ENCODE results near the gene CROCC2. TPM values are rescaled to one million over a fixed set of nuclear protein-coding genes. Genes with fewer than 3 reads are reported as not detected.

CROCC2 gene
- total and polyA plus RNA-seq, 5 donors from 2014 or later: not detected

- Histone ChIP-seq H3K9me3 (ENCODE audit: control insufficient read depth in 2 of 2, low read length in 2 of 2) (no peaks in the 10 kb centered on the region), H3K4me1 (ENCODE audit: control insufficient read depth, insufficient read depth, low read length, poor library complexity, severe bottlenecking) (no peaks in the 10 kb centered on the region), H3K36me3 (ENCODE audit: control insufficient read depth, insufficient read depth, low read length) (no peaks in the 10 kb centered on the region), H3K27me3 (ENCODE audit: control insufficient read depth, insufficient read depth, low read length) (no peaks in the 10 kb centered on the region), H3K4me3 (ENCODE audit: low read depth, low read length) (no peak overlapping the region), H3K27ac (ENCODE audit: insufficient read depth, low read length, poor library complexity, severe bottlenecking) (no peak overlapping the region)
- Mint-ChIP-seq H3K9me3 (no peaks in the 10 kb centered on the region), H3K4me3 (no peak overlapping the region), H3K27me3 (peaks cover 5% of the 10 kb centered on the region), H3K36me3 (no peaks in the 10 kb centered on the region), H3K27ac (no peak overlapping the region), H3K4me1 (no peaks in the 10 kb centered on the region)
- no peak for DNase-seq
- peak in 1 of 2 donors; percentile 13 for ATAC-seq (ENCODE audit: low read depth in 2 of 2)
Measured at GRCh38 chr2:240921311-240921994, 15.3 kb downstream of the CROCC2 start.

DNA sequence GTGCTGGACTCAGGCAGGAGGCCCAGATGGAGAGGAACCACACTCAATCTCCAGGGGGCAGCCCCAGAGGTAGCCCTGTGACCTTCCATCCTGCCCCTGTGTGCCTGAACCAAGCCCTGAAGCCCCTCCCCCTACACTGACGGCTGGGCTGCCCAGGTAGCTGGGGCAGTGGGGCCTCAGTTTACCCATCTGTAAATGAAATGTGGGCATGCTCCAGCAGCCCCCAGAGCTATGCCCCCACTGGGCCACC is 15.8 kb downstream of the CROCC2 start:
- no peak for ATAC-seq (ENCODE audit: low read depth in 2 of 2)
- H3K4me1 Mint-ChIP-seq: no peaks in the 10 kb centered on the region

DNA sequence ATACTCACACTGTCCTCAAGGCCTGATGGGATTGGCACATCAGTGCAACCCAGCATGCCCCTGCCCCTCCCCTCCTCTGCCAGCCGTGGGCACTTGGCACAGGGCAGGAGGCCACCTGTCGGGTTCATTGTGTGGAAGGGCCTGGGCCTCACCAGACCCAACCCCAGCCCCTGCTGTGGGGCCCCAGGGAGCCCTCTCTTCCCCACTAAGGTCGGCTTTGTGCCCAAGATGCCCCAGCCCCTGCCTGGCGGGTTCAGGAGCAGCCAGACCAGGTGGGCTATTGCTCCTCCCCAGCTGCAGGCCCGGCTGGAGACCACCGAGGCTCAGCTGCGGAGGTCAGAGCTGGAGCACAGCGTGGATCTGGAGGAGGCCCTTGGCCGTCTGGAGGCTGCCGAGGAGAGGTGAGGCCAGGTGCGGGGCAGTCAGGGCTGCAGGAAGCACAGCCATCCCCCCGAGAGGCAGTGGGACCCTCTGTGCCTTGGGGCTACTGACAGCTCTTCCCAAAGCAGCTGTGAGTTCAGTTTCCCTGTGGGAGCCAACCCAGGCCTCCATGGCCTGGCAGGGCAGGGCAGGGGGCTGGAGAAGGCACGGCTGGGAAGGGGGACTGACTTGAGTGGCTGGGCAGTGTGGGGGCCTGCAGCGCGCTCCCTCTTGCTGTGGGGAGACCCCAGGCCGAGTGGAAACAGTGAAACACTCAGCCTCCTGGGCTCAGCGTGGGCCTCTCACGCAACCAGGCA is 16.3 kb downstream of the CROCC2 start:
- Histone ChIP-seq H3K4me3 (ENCODE audit: low read depth, low read length) (no peak overlapping the region), H3K9me3 (ENCODE audit: control insufficient read depth in 2 of 2, low read length in 2 of 2) (no peaks in the 10 kb centered on the region), H3K4me1 (ENCODE audit: control insufficient read depth, insufficient read depth, low read length, poor library complexity, severe bottlenecking) (no peaks in the 10 kb centered on the region), H3K36me3 (ENCODE audit: control insufficient read depth, insufficient read depth, low read length) (no peaks in the 10 kb centered on the region), H3K27ac (ENCODE audit: insufficient read depth, low read length, poor library complexity, severe bottlenecking) (no peak overlapping the region), H3K27me3 (ENCODE audit: control insufficient read depth, insufficient read depth, low read length) (no peaks in the 10 kb centered on the region)
- H3K4me1 Mint-ChIP-seq: peaks cover 0 to 2% (median 1%) of the 10 kb centered on the region in 4 donors
- ATAC-seq (ENCODE audit: low read depth in 2 of 2): no peak
- no peaks in the 10 kb centered on the region for H3K36me3 Mint-ChIP-seq
- H3K4me3 Mint-ChIP-seq: no peak overlapping the region
- DNase-seq: no peak
- H3K27me3 Mint-ChIP-seq: peaks cover 5% of the 10 kb centered on the region
- no peak overlapping the region for H3K27ac Mint-ChIP-seq
- no peaks in the 10 kb centered on the region for H3K9me3 Mint-ChIP-seq

More for the DNA sequence above, 15.8 kb downstream of the CROCC2 start:
- no peak for DNase-seq
- Mint-ChIP-seq H3K4me3 (no peak overlapping the region), H3K9me3 (no peaks in the 10 kb centered on the region), H3K27ac (no peak overlapping the region), H3K27me3 (peaks cover 5% of the 10 kb centered on the region), H3K36me3 (no peaks in the 10 kb centered on the region)
- H3K4me1 ChIP-seq (ENCODE audit: control insufficient read depth, insufficient read depth, low read length, poor library complexity, severe bottlenecking): no peaks in the 10 kb centered on the region
- no peaks in the 10 kb centered on the region for H3K27me3 ChIP-seq (ENCODE audit: control insufficient read depth, insufficient read depth, low read length)
- H3K4me3 ChIP-seq (ENCODE audit: low read depth, low read length): no peak overlapping the region
- H3K27ac ChIP-seq (ENCODE audit: insufficient read depth, low read length, poor library complexity, severe bottlenecking): no peak overlapping the region
- no peaks in the 10 kb centered on the region for H3K36me3 ChIP-seq (ENCODE audit: control insufficient read depth, insufficient read depth, low read length)
- H3K9me3 ChIP-seq (ENCODE audit: control insufficient read depth in 2 of 2, low read length in 2 of 2): no peaks in the 10 kb centered on the region

- Mint-ChIP-seq H3K27me3 (peaks cover 5% of the 10 kb centered on the region), H3K4me1 (peaks cover 0 to 2% (median 1%) of the 10 kb centered on the region in 4 donors), H3K36me3 (no peaks in the 10 kb centered on the region), H3K4me3 (no peak overlapping the region), H3K27ac (no peak overlapping the region), H3K9me3 (no peaks in the 10 kb centered on the region)
- no peaks in the 10 kb centered on the region for H3K9me3 ChIP-seq (ENCODE audit: control insufficient read depth in 2 of 2, low read length in 2 of 2)
- H3K36me3 ChIP-seq (ENCODE audit: control insufficient read depth, insufficient read depth, low read length): no peaks in the 10 kb centered on the region
- ATAC-seq (ENCODE audit: low read depth in 2 of 2) (no peak), DNase-seq (no peak)
- no peaks in the 10 kb centered on the region for H3K4me1 ChIP-seq (ENCODE audit: control insufficient read depth, insufficient read depth, low read length, poor library complexity, severe bottlenecking)
- no peak overlapping the region for H3K27ac ChIP-seq (ENCODE audit: insufficient read depth, low read length, poor library complexity, severe bottlenecking)
- H3K27me3 ChIP-seq (ENCODE audit: control insufficient read depth, insufficient read depth, low read length): no peaks in the 10 kb centered on the region
- no peak overlapping the region for H3K4me3 ChIP-seq (ENCODE audit: low read depth, low read length)
Measured at GRCh38 chr2:240922982-240923537, 16.9 kb downstream of the CROCC2 start.

DNA sequence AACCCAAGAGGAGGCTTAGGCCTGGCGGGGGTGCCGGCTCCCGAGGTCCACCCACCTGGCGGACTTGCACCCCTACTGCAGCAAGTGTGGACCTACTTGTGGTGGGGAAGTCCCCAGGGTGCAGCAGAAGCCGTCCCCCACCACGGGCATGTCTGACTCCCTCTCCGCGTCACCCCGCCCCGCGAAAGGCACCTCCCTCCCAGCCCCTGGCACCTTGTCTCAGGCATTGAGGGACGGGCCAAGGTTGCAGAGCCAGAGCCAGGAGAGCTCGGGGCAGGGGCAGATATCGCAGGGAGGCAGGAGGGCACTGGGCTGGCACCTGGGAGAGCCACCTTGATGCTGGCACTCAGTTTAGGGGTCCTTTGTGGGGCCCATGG is 19.0 kb downstream of the CROCC2 start:
- ATAC-seq (ENCODE audit: low read depth in 2 of 2): no peak

DNA sequence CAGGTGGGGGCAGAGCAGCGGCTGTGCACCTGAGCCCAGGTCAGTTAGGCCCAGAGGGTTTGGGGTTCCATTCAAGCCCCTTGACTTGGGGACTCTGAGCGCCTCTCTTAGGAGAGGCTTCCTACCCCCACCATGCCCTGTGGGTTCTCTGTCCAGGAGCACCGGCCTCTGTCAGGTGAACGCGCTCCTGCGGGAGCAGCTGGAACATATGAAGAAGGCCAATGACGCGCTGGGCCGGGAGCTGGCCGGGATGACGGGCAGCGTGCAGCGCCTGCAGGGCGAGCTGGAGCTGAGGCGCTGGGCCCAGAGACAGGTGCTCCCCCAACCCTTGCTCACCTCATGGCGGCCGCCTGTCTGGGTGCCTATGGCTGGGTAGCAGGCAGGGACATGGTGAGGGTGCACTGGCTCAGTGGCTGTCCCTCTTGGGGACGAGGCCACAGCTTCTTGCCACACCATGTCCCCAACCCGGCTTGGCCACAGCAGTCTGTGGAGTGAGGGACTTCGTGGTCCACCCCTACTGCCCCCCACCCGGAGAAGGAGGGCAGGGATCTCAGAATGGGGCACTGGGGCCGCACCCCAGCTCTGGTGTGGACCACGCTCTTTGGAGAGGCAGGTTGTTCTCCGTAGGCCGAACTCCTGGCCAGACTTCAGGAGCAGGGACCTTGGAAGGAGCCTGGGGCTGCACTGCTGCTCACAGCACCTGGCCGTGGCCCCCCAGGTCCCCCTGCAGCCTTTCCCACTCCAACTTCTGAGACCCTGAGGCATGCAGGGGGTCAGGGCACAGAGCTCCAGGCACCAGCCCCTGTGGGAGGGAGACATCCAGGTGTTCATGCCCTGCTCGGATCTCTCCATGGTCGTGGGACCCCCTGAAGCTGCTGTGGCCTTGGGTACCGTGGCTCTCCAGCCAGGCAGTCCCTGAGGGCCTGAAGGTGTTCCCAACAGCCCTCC is 19.7 kb downstream of the CROCC2 start:
- Mint-ChIP-seq H3K9me3 (peaks cover 0 to 2% (median 0%) of the 10 kb centered on the region in 7 donors), H3K4me1 (peaks cover 0 to 2% (median 1%) of the 10 kb centered on the region in 4 donors), H3K36me3 (no peaks in the 10 kb centered on the region), H3K27me3 (no peaks in the 10 kb centered on the region), H3K4me3 (no peak overlapping the region), H3K27ac (no peak overlapping the region)
- Histone ChIP-seq H3K4me1 (ENCODE audit: control insufficient read depth, insufficient read depth, low read length, poor library complexity, severe bottlenecking) (no peaks in the 10 kb centered on the region), H3K4me3 (ENCODE audit: low read depth, low read length) (no peak overlapping the region), H3K27ac (ENCODE audit: insufficient read depth, low read length, poor library complexity, severe bottlenecking) (no peak overlapping the region), H3K36me3 (ENCODE audit: control insufficient read depth, insufficient read depth, low read length) (no peaks in the 10 kb centered on the region), H3K27me3 (ENCODE audit: control insufficient read depth, insufficient read depth, low read length) (no peaks in the 10 kb centered on the region), H3K9me3 (ENCODE audit: control insufficient read depth in 2 of 2, low read length in 2 of 2) (no peaks in the 10 kb centered on the region)
- ATAC-seq (ENCODE audit: low read depth in 2 of 2): no peak
- DNase-seq: peak in 1 of 3 donors; percentile 5

More for the DNA sequence above, 19.0 kb downstream of the CROCC2 start:
- H3K27me3 Mint-ChIP-seq: no peaks in the 10 kb centered on the region
- Histone ChIP-seq H3K27ac (ENCODE audit: insufficient read depth, low read length, poor library complexity, severe bottlenecking) (no peak overlapping the region), H3K4me3 (ENCODE audit: low read depth, low read length) (no peak overlapping the region), H3K4me1 (ENCODE audit: control insufficient read depth, insufficient read depth, low read length, poor library complexity, severe bottlenecking) (no peaks in the 10 kb centered on the region), H3K9me3 (ENCODE audit: control insufficient read depth in 2 of 2, low read length in 2 of 2) (no peaks in the 10 kb centered on the region), H3K27me3 (ENCODE audit: control insufficient read depth, insufficient read depth, low read length) (no peaks in the 10 kb centered on the region), H3K36me3 (ENCODE audit: control insufficient read depth, insufficient read depth, low read length) (no peaks in the 10 kb centered on the region)
- DNase-seq: no peak
- H3K4me1 Mint-ChIP-seq: peaks cover 0 to 2% (median 1%) of the 10 kb centered on the region in 4 donors
- no peak overlapping the region for H3K27ac Mint-ChIP-seq
- peaks cover 0 to 2% (median 0%) of the 10 kb centered on the region in 7 donors for H3K9me3 Mint-ChIP-seq
- H3K4me3 Mint-ChIP-seq: no peak overlapping the region
- H3K36me3 Mint-ChIP-seq: no peaks in the 10 kb centered on the region

DNA sequence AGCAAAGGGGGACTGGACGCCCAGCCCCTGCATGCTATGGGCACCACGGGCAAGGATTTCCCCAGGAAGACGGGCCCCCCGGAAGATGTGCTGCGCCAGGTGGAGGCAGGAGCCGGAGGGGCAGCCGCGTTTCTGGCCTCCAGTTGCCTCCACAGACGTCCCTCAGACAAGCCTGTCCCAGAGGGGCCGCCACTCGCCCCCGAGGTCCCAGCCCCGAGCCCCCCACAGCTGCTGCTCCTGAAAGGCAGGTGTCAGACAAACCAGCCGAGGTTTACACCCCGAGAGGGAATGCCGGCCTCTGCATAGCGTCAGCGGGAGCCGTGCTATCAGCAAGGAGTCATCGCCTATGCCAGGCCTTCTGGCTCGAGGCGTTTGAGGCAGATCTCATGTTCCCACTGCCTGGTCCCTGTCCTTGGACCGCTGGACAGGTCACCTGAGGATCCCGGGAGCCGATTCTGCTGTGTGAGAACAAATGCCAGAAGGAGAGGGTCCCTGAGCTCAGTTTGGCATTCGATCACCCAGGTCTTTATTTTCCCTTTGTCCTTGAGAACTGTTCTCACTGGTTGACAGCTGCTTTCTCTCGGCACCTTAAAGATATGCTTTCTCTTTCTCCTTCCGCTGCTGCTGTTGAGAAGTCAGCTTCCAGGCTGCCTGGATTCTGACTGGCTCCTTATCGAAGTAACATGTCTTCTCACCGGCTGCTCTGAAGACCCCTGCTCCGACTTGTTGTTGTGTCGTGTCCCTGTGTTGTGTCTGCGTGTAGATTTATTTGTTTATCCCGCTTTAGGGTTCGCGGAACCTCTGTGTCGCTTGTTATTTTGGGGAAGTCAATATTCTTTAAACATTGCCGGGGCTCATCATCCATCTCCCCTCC is 20.6 kb downstream of the CROCC2 start:
- Mint-ChIP-seq H3K27me3 (no peaks in the 10 kb centered on the region), H3K4me1 (peaks cover 0 to 2% (median 1%) of the 10 kb centered on the region in 4 donors), H3K4me3 (no peak overlapping the region), H3K9me3 (peaks cover 0 to 2% (median 0%) of the 10 kb centered on the region in 7 donors), H3K36me3 (no peaks in the 10 kb centered on the region), H3K27ac (no peak overlapping the region)
- Histone ChIP-seq H3K9me3 (ENCODE audit: control insufficient read depth in 2 of 2, low read length in 2 of 2) (no peaks in the 10 kb centered on the region), H3K36me3 (ENCODE audit: control insufficient read depth, insufficient read depth, low read length) (no peaks in the 10 kb centered on the region), H3K27ac (ENCODE audit: insufficient read depth, low read length, poor library complexity, severe bottlenecking) (no peak overlapping the region), H3K27me3 (ENCODE audit: control insufficient read depth, insufficient read depth, low read length) (no peaks in the 10 kb centered on the region), H3K4me3 (ENCODE audit: low read depth, low read length) (no peak overlapping the region), H3K4me1 (ENCODE audit: control insufficient read depth, insufficient read depth, low read length, poor library complexity, severe bottlenecking) (no peaks in the 10 kb centered on the region)
- DNase-seq (peak in 1 of 3 donors; percentile 0), ATAC-seq (ENCODE audit: low read depth in 2 of 2) (no peak)
